ENCODE measurements around the gene BHMT2. TPM values are rescaled to one million over a fixed set of nuclear protein-coding genes. Genes with fewer than 3 reads are reported as not detected.

Gene BHMT2
- total RNA-seq, 1 donor from 2014 or later = 1.0 TPM

DNA sequence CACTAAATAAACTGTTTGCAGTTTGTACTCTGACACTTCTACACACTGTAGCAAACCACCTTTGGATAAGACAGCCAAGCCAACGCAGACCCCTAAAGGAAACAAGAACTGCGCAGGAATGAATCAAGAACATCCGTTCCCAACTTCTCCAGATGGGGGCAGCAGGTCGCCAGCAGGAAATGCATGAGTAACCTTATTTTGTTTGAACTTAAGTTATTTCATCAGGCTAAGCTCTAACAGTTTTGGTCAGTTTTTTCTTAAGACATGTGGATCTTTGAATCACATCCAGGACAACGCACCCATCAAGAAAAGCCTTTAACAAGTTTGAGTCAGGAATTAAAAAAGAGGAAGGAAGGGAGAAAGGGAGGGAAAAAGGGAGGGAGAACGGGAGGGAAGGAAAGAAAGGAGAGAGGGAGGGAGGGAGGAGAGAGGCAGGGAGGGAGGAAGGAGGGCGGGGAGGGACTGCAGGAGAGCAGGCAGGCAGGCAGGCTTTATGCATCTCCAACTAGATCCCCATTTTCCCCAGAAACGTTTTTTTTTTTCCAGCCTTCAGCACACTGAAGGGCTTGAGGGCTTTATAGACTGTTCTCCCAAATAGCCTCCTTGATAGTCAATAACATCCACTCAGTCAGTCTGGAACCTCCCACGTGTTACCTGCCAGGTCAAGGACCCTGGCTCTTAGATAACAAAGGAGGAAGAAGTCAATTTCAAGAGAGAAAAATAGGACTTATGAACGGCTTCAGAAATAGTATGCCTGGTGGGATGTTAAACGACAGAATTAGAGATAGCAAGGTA is 64.3 kb downstream of the BHMT2 start:
- H3K4me3 ChIP-seq (ENCODE audit: low read length in 3 of 3) = peak overlapping the region; percentile 45 to 63 (median 54)
- peak overlapping the region; percentile 0 to 58 (median 55) for H3K9ac ChIP-seq (ENCODE audit: low read depth in 1 of 3, low read length in 3 of 3)
- peaks cover 3 to 10% (median 4%) of the 10 kb centered on the region in 3 donors for H3K4me1 ChIP-seq (ENCODE audit: control insufficient read depth in 3 of 3, insufficient read depth in 3 of 3, low read length in 3 of 3)
- H3K27ac ChIP-seq (ENCODE audit: low read depth, low read length) = no peak overlapping the region
- no peaks in the 10 kb centered on the region for H3K9me3 ChIP-seq (ENCODE audit: control insufficient read depth in 3 of 3, low read length in 3 of 3)
- no peaks in the 10 kb centered on the region for H3K27me3 ChIP-seq (ENCODE audit: control insufficient read depth in 3 of 3, insufficient read depth in 3 of 3, low read length in 3 of 3)
- no peaks in the 10 kb centered on the region for H3K36me3 ChIP-seq (ENCODE audit: control insufficient read depth in 3 of 3, insufficient read depth in 3 of 3, low read length in 3 of 3)

DNA sequence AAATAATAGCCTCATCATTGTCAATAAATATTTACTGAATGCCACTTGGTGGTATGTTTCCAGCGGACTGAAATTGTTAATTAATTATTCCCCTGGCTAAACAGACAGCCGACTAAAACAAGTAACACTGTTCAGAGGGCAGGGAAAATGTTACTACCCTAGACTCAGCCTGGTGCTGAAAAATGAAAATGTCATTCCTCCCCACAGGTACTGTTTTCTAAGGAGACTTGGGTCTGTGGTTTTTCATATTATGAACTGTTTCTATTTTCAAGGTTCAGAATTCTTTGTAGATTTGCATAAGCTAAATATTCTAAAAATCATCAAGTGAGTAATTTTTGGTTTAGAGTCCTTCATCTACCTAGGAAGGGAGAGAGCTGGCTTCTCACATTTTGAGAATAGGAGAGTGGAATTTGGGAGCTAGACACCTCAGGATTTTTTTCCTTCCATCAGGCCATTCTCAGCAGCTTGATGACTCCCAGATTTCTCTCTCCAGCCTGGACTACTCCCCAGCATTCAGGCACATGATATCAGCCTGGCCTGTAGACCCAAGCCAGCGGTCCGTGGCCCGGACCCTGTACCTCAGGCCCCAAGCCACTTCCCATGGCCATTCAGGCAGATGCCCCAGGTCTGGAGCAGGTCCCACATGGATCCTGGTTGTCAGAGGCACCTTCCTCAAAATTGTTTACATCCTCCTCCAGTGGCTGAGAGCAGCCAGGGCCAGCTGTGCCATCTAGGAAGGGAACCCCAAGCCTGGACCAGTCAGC is 66.4 kb downstream of the BHMT2 start:
- H3K9ac ChIP-seq (ENCODE audit: low read depth in 1 of 3, low read length in 3 of 3) = no peak overlapping the region
- H3K4me1 ChIP-seq (ENCODE audit: control insufficient read depth in 3 of 3, insufficient read depth in 3 of 3, low read length in 3 of 3) = peaks cover 3 to 10% (median 4%) of the 10 kb centered on the region in 3 donors
- no peak overlapping the region for H3K27ac ChIP-seq (ENCODE audit: low read depth, low read length)
- no peaks in the 10 kb centered on the region for H3K36me3 ChIP-seq (ENCODE audit: control insufficient read depth in 3 of 3, insufficient read depth in 3 of 3, low read length in 3 of 3)
- H3K9me3 ChIP-seq (ENCODE audit: control insufficient read depth in 3 of 3, low read length in 3 of 3) = peaks cover 0 to 2% (median 0%) of the 10 kb centered on the region in 3 donors
- no peaks in the 10 kb centered on the region for H3K27me3 ChIP-seq (ENCODE audit: control insufficient read depth in 3 of 3, insufficient read depth in 3 of 3, low read length in 3 of 3)
- H3K4me3 ChIP-seq (ENCODE audit: low read length in 3 of 3) = no peak overlapping the region

DNA sequence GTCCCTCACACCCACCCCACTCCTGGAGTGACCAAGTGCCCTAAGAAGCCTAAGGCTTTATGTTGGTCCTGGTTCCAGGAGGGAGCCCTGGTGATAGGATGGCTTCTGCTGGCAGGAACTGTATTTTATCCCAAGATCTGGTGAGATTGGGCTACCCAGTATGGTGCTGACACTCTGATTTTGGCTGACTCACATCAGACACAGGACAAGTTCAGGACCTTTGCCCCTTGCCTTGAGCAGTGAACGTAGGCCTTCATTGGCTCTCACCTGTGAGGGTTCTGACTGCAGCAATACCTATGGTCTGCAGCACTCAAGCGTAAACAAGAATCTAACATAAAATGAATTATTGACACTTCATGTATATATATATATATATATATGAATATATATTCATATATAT is 67.1 kb downstream of the BHMT2 start:
- H3K4me3 ChIP-seq (ENCODE audit: low read length in 3 of 3) = no peak overlapping the region
- peaks cover 0 to 3% (median 0%) of the 10 kb centered on the region in 3 donors for H3K9me3 ChIP-seq (ENCODE audit: control insufficient read depth in 3 of 3, low read length in 3 of 3)
- H3K27ac ChIP-seq (ENCODE audit: low read depth, low read length) = no peak overlapping the region
- no peaks in the 10 kb centered on the region for H3K36me3 ChIP-seq (ENCODE audit: control insufficient read depth in 3 of 3, insufficient read depth in 3 of 3, low read length in 3 of 3)
- H3K4me1 ChIP-seq (ENCODE audit: control insufficient read depth in 3 of 3, insufficient read depth in 3 of 3, low read length in 3 of 3) = peaks cover 3 to 10% (median 4%) of the 10 kb centered on the region in 3 donors
- no peak overlapping the region for H3K9ac ChIP-seq (ENCODE audit: low read depth in 1 of 3, low read length in 3 of 3)
- no peaks in the 10 kb centered on the region for H3K27me3 ChIP-seq (ENCODE audit: control insufficient read depth in 3 of 3, insufficient read depth in 3 of 3, low read length in 3 of 3)

Other genes starting within 250 kb of the BHMT2 start
- gene ARSB, start 84.5 kb upstream of the BHMT2 start, total RNA-seq = 14.6 TPM
- gene DMGDH, start 93 bp upstream of the BHMT2 start, total RNA-seq = 3.1 TPM
- gene BHMT, start 42.0 kb downstream of the BHMT2 start, total RNA-seq = 1.0 TPM
- gene JMY, start 166.4 kb downstream of the BHMT2 start, total RNA-seq = 10.4 TPM